ENCODE results near the gene DGCR6L. TPM values are rescaled to one million over a fixed set of nuclear protein-coding genes. Genes with fewer than 3 reads are reported as not detected.

The DGCR6L gene
- total RNA-seq, 4 donors from 2014 or later, result 39.8 to 69.2 (median 60.4) TPM

- WGBS, 2 donors (ENCODE audit: low coverage in 1 of 2), result 69 to 73% methylated on average over 5 to 9 of the region's 9 CpGs
- Histone ChIP-seq H3K27ac (no peak overlapping the region), H3K4me3 (no peak overlapping the region), H3K27me3 (peaks cover 9% of the 10 kb centered on the region), H3K4me1 (peaks cover 0 to 20% (median 5%) of the 10 kb centered on the region in 3 donors), H3K36me3 (no peaks in the 10 kb centered on the region), H3K9me3 (no peaks in the 10 kb centered on the region)
- TF ChIP-seq POLR2AphosphoS5 (IDR thresholded peaks at IDR 0.05) (no peak), POLR2A (IDR thresholded peaks at IDR 0.05) (no peak), EP300 (IDR thresholded peaks at IDR 0.05) (no peak)
- TF ChIP-seq, protein P1, sequence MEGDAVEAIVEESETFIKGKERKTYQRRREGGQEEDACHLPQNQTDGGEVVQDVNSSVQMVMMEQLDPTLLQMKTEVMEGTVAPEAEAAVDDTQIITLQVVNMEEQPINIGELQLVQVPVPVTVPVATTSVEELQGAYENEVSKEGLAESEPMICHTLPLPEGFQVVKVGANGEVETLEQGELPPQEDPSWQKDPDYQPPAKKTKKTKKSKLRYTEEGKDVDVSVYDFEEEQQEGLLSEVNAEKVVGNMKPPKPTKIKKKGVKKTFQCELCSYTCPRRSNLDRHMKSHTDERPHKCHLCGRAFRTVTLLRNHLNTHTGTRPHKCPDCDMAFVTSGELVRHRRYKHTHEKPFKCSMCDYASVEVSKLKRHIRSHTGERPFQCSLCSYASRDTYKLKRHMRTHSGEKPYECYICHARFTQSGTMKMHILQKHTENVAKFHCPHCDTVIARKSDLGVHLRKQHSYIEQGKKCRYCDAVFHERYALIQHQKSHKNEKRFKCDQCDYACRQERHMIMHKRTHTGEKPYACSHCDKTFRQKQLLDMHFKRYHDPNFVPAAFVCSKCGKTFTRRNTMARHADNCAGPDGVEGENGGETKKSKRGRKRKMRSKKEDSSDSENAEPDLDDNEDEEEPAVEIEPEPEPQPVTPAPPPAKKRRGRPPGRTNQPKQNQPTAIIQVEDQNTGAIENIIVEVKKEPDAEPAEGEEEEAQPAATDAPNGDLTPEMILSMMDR (IDR thresholded peaks at IDR 0.05), result no peak
- no peak for ATAC-seq
Measured at GRCh38 chr22:20296598-20296997, 23.3 kb downstream of the DGCR6L start.

GRCh38 chr22:20295262-20296064 lies 24.4 kb downstream of the DGCR6L start:
- Histone ChIP-seq H3K4me3 (no peak overlapping the region), H3K36me3 (no peaks in the 10 kb centered on the region), H3K27me3 (peaks cover 9% of the 10 kb centered on the region), H3K9me3 (no peaks in the 10 kb centered on the region), H3K4me1 (peaks cover 0 to 20% (median 5%) of the 10 kb centered on the region in 3 donors), H3K27ac (no peak overlapping the region)
- 74 to 93% methylated on average over 5 to 6 of the region's 12 CpGs for WGBS, 2 donors (ENCODE audit: low coverage in 1 of 2)
- no peak for TF ChIP-seq POLR2AphosphoS5 (IDR thresholded peaks at IDR 0.05)
- no peak for TF ChIP-seq EP300 (IDR thresholded peaks at IDR 0.05)
- no peak for TF ChIP-seq POLR2A (IDR thresholded peaks at IDR 0.05)
- ATAC-seq, result no peak

DNA sequence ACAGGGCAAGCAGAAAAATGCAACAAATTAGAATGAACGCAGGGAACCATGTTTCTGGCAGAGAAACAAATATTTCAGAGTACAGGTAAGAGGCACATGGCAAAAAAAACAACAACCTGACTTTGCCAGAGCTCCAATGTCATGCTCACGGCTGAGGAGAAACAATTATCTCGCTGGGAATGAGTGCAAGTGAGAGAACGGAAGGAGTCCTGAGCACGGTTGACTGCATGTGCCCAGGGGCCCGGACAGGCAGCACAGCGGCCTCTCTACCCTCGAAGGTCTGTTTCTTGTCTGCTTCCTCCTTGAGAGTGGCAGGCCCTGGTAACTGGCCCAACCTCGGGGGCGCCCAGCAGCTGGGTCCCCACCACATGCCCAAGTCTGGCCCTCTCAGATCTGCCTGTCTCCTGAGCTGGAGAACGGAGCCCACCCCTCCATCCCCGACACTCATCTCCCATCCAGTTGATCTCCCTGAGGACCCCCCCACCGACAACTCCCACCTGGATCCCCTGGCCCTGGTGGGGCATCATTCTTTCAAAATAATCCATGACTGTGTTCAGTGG lies 27.1 kb downstream of the DGCR6L start:
- Histone ChIP-seq H3K9me3 (no peaks in the 10 kb centered on the region), H3K27me3 (peaks cover 30% of the 10 kb centered on the region), H3K4me3 (no peak overlapping the region), H3K36me3 (no peaks in the 10 kb centered on the region), H3K27ac (no peak overlapping the region), H3K4me1 (no peaks in the 10 kb centered on the region)
- TF ChIP-seq POLR2A (IDR thresholded peaks at IDR 0.05) (no peak), EP300 (IDR thresholded peaks at IDR 0.05) (no peak), POLR2AphosphoS5 (IDR thresholded peaks at IDR 0.05) (no peak)
- TF ChIP-seq, protein P1 (IDR thresholded peaks at IDR 0.05), result no peak
- 67 to 79% methylated on average over 10 to 12 of the region's 13 CpGs for WGBS, 2 donors (ENCODE audit: low coverage in 1 of 2)
- no peak for ATAC-seq

GRCh38 chr22:20292108-20292507 lies 27.8 kb downstream of the DGCR6L start:
- no peak for ATAC-seq
- Histone ChIP-seq H3K9me3 (no peaks in the 10 kb centered on the region), H3K4me3 (no peak overlapping the region), H3K27ac (no peak overlapping the region), H3K27me3 (peaks cover 30% of the 10 kb centered on the region), H3K36me3 (no peaks in the 10 kb centered on the region), H3K4me1 (no peaks in the 10 kb centered on the region)
- WGBS, 2 donors (ENCODE audit: low coverage in 1 of 2), result 51 to 56% methylated on average over 1 to 5 of the region's 5 CpGs
- TF ChIP-seq, protein P1 (IDR thresholded peaks at IDR 0.05), result no peak
- no peak for TF ChIP-seq POLR2AphosphoS5 (IDR thresholded peaks at IDR 0.05)
- TF ChIP-seq EP300 (IDR thresholded peaks at IDR 0.05), result no peak

DNA sequence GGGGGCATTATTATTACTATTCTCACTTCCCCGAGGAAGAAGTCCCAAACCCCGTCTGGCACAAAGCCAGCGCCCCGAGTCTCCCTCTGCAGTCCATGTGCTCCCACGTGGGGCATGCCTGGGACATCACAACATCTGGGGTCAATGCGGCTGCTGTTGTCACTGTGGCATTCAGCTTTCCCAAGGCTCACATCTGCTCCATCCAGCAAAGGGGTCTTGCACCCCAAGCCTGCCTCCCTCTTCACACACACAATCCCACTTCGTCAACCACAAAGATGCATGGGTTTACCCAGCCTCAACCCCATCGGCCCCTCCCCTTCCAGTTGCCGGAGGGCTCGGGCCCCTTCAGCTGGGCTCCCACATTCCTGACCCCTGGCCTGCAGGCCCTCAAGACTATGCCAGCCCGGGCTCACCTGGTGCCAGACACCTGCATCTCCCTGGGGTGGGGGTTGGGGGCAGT lies 28.2 kb downstream of the DGCR6L start:
- Histone ChIP-seq H3K36me3 (no peaks in the 10 kb centered on the region), H3K4me1 (no peaks in the 10 kb centered on the region), H3K4me3 (no peak overlapping the region), H3K27ac (no peak overlapping the region), H3K27me3 (peaks cover 31% of the 10 kb centered on the region), H3K9me3 (no peaks in the 10 kb centered on the region)
- TF ChIP-seq EP300 (IDR thresholded peaks at IDR 0.05) (no peak), POLR2AphosphoS5 (IDR thresholded peaks at IDR 0.05) (no peak), POLR2A (IDR thresholded peaks at IDR 0.05) (no peak)
- TF ChIP-seq, protein P1 (IDR thresholded peaks at IDR 0.05), result no peak
- WGBS, 2 donors (ENCODE audit: low coverage in 1 of 2), result 63 to 73% methylated on average over 2 to 5 of the region's 11 CpGs
- no peak for ATAC-seq
